ENCODE measurements around the gene CAVIN2.

Gene CAVIN2

DNA sequence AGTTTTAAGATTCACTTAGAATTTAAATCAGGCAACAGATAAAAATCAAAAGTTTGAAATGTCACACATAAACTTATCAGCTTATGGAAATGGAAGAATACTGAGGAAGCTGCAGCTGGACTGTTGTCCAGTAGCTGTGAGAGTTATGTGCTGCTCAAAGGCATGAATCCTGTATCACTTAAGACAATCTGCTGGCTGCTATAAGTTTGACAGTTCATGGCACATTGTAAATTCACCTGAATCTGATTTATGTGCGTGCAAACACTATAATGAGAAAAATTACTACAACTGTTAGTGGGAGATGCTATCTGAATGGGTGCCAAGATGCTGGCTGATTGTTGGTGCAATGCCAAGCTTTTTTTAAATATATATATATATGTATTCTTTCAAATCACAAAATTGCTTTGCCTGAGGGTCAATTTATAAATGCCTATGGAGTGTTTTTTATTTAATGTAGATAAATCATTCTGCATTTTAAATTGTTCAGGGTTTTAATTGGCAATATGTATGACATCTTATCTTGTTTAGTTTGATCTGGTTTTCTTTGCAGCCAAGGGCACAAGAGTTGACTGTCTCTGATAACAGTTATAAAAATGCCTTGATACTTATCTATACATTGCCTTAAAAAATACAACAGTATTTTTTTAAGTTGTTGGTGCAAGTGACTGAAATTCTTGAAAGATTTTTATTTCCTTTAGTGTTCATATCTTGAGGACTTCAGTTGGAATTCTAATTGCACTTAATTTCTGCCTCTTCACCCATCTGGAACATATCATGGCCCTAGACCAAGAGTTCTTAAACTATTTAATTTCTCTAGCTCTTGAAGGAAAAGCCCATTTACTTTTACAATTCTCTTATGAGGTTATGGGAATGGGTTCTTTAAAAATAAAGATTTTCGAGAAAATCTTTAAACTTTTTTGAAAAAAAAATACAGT is 48.7 kb downstream of the CAVIN2 start:
- H4K20me1 ChIP-seq (ENCODE audit: low read depth, low read length), result no peaks in the 10 kb centered on the region
- H3K4me3 ChIP-seq (ENCODE audit: insufficient read depth, low read length, poor library complexity, severe bottlenecking), result no peak overlapping the region
- H3K36me3 ChIP-seq (ENCODE audit: low read length), result no peaks in the 10 kb centered on the region
- H3K9me2 ChIP-seq (replicated peaks; ENCODE audit: insufficient read depth, low read length), result no peaks in the 10 kb centered on the region
- no peaks in the 10 kb centered on the region for H3K27me3 ChIP-seq (ENCODE audit: low read length)
- no peaks in the 10 kb centered on the region for H3K9me3 ChIP-seq (ENCODE audit: insufficient read depth, low read length)
- H3F3A ChIP-seq (ENCODE audit: insufficient read depth), result no peaks in the 10 kb centered on the region
- no peaks in the 10 kb centered on the region for H3K79me2 ChIP-seq (ENCODE audit: insufficient read depth, low read length)
- no peak overlapping the region for H3K9ac ChIP-seq (ENCODE audit: low read length)
- TF ChIP-seq CTCF (IDR thresholded peaks at IDR 0.05; ENCODE audit: insufficient read depth, low read length, poor library complexity, severe bottlenecking) (no peak), EZH2phosphoT487 (conservative IDR thresholded peaks at IDR 0.05; ENCODE audit: low read length) (no peak)
- H3K27ac ChIP-seq (ENCODE audit: low read depth, low read length), result no peak overlapping the region
- no peak overlapping the region for H2AFZ ChIP-seq (ENCODE audit: low read depth, low read length, severe bottlenecking)
- no peak overlapping the region for H3K4me2 ChIP-seq (ENCODE audit: low read depth, low read length, poor library complexity, severe bottlenecking)

DNA sequence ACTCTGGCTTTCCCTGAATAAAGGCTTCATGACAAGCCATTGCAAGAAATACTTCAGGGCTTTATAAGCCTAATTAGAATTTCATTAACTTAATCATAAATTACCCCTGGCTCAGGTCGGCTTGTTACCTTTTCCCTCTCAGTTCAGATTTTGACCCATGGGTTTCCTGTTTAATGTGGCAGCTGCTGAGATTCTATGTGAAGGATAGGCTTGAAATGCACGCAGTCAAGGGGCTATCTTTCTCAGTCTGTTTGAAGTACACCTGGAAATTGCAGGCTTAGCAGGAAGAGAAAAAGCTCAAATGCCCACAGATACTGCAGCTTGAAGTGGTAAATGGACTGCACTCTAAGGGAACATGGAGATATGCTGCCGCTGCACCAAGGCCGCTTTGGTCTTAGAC is 49.4 kb downstream of the CAVIN2 start:
- Histone ChIP-seq H3K9me2 (replicated peaks; ENCODE audit: insufficient read depth, low read length) (no peaks in the 10 kb centered on the region), H3K36me3 (ENCODE audit: low read length) (no peaks in the 10 kb centered on the region), H3F3A (ENCODE audit: insufficient read depth) (no peaks in the 10 kb centered on the region), H3K9ac (ENCODE audit: low read length) (no peak overlapping the region), H3K79me2 (ENCODE audit: insufficient read depth, low read length) (no peaks in the 10 kb centered on the region), H3K27ac (ENCODE audit: low read depth, low read length) (no peak overlapping the region), H3K4me2 (ENCODE audit: low read depth, low read length, poor library complexity, severe bottlenecking) (no peak overlapping the region), H3K27me3 (ENCODE audit: low read length) (no peaks in the 10 kb centered on the region), H4K20me1 (ENCODE audit: low read depth, low read length) (no peaks in the 10 kb centered on the region), H3K9me3 (ENCODE audit: insufficient read depth, low read length) (no peaks in the 10 kb centered on the region), H3K4me3 (ENCODE audit: insufficient read depth, low read length, poor library complexity, severe bottlenecking) (no peak overlapping the region), H2AFZ (ENCODE audit: low read depth, low read length, severe bottlenecking) (no peak overlapping the region)
- TF ChIP-seq EZH2phosphoT487 (conservative IDR thresholded peaks at IDR 0.05; ENCODE audit: low read length) (no peak), CTCF (IDR thresholded peaks at IDR 0.05; ENCODE audit: insufficient read depth, low read length, poor library complexity, severe bottlenecking) (no peak)

GRCh38 chr2:191795715-191796114 is 51.2 kb downstream of the CAVIN2 start:
- Histone ChIP-seq H2AFZ (ENCODE audit: low read depth, low read length, severe bottlenecking) (no peak overlapping the region), H3K27ac (ENCODE audit: low read depth, low read length) (no peak overlapping the region), H3K9me2 (replicated peaks; ENCODE audit: insufficient read depth, low read length) (no peaks in the 10 kb centered on the region), H3K4me2 (ENCODE audit: low read depth, low read length, poor library complexity, severe bottlenecking) (no peak overlapping the region), H3K79me2 (ENCODE audit: insufficient read depth, low read length) (no peaks in the 10 kb centered on the region), H3K9ac (ENCODE audit: low read length) (no peak overlapping the region), H3K36me3 (ENCODE audit: low read length) (no peaks in the 10 kb centered on the region), H3F3A (ENCODE audit: insufficient read depth) (no peaks in the 10 kb centered on the region), H3K9me3 (ENCODE audit: insufficient read depth, low read length) (no peaks in the 10 kb centered on the region), H3K4me3 (ENCODE audit: insufficient read depth, low read length, poor library complexity, severe bottlenecking) (no peak overlapping the region), H4K20me1 (ENCODE audit: low read depth, low read length) (no peaks in the 10 kb centered on the region), H3K27me3 (ENCODE audit: low read length) (no peaks in the 10 kb centered on the region)
- TF ChIP-seq EZH2phosphoT487 (conservative IDR thresholded peaks at IDR 0.05; ENCODE audit: low read length), result no peak
- TF ChIP-seq CTCF (IDR thresholded peaks at IDR 0.05; ENCODE audit: insufficient read depth, low read length, poor library complexity, severe bottlenecking), result no peak

All from SU-DHL-6 (cell line).